Fibroblast of mammary gland (primary cell): ENCODE data around the gene KRT73.

ENCODE experiments used
- DNase-seq: peaks from one replicate; pipeline ENCODE4 v3.0.0-alpha.2; 2010; ENCODE audit warnings: low read depth
- H3K4me3 ChIP-seq: 2 replicates; pipeline ENCODE4 v1.5.1; 2011; ENCODE audit warnings: low read depth, mild to moderate bottlenecking, low read length, moderate library complexity; ENCODE audit not compliant: control insufficient read depth
- CTCF ChIP-seq: conservative IDR thresholded peaks from 2 replicates; pipeline ENCODE4 v1.5.1; 2011; ENCODE audit warnings: low read depth, low read length, inconsistent platforms; ENCODE audit not compliant: control insufficient read depth, insufficient read depth

The KRT73 gene

GRCh38 chr12:52657250-52657902 is 39.0 kb upstream of the KRT73 start:
- H3K4me3 ChIP-seq: no peak overlapping the region
- DNase-seq: no peak
- no peak for TF ChIP-seq CTCF

- no peak for DNase-seq
- TF ChIP-seq CTCF: no peak
- H3K4me3 ChIP-seq: no peak overlapping the region
These were observed 38.3 kb upstream of the KRT73 start for GRCh38 chr12:52656616-52657015.

- TF ChIP-seq CTCF: no peak
- no peak overlapping the region for H3K4me3 ChIP-seq
- DNase-seq: no peak
These were observed 37.4 kb upstream of the KRT73 start for GRCh38 chr12:52655720-52656124.

GRCh38 chr12:52655251-52655650 is 36.9 kb upstream of the KRT73 start:
- no peak overlapping the region for H3K4me3 ChIP-seq
- no peak for TF ChIP-seq CTCF
- peak; percentile 3 for DNase-seq

- no peak within 1 kb of the TSS for H3K4me3 ChIP-seq
- no peak for DNase-seq
- no peak for TF ChIP-seq CTCF
These were observed 33.4 kb upstream of the KRT73 start, which contains the start of gene KRT2 for GRCh38 chr12:52651726-52652261. Gene KRT2 (minus strand): TSS chr12:52652211. CDS start chr12:52652142, 69 bp downstream.

- H3K4me3 ChIP-seq: no peak overlapping the region
- peak; percentile 6 for DNase-seq
- no peak for TF ChIP-seq CTCF
These were observed 32.2 kb upstream of the KRT73 start for GRCh38 chr12:52650520-52651081.
